Gastrocnemius medialis (tissue), 4 donors: Measurements from ENCODE around the gene TSPAN9. TPM values are rescaled to one million over a fixed set of nuclear protein-coding genes. Genes with fewer than 3 reads are reported as not detected.

Experiments used
- ATAC-seq, 2 donors: fragments of 150-250 bp; one replicate each; pipeline ENCODE4 v1.9.1; 2016
- DNase-seq, 2 donors: peaks; one replicate each; pipeline ENCODE4 v3.0.0-alpha.2; 2019
- H3K27ac ChIP-seq, 4 donors: fragments of 200-600 bp; sonication (generic); 1 replicate in 1 of 4; 2 replicates in 3 of 4; pipeline ENCODE4 v1.5.1; 2016 to 2018; ENCODE audit warnings: mild to moderate bottlenecking in 2 of 4, moderate library complexity in 1 of 4
- H3K27me3 ChIP-seq, 3 donors: fragments of 200-600 bp; sonication (generic) in 2 of 3; 1 replicate in 1 of 3; 2 replicates in 2 of 3; pipeline versions ENCODE4 v1.5.1 to v1.6.0; 2016 to 2019; ENCODE audit warnings: mild to moderate bottlenecking in 1 of 3, moderate library complexity in 1 of 3
- H3K36me3 ChIP-seq, 2 donors: fragments of 200-600 bp; sonication (generic) in 1 of 2; one replicate each; pipeline ENCODE4 v1.5.1; 2017 to 2018
- H3K4me1 ChIP-seq, 2 donors: fragments of 200-600 bp; sonication (generic) in 1 of 2; one replicate each; pipeline ENCODE4 v1.5.1; 2016 to 2017; ENCODE audit warnings: mild to moderate bottlenecking in 2 of 2
- H3K4me3 ChIP-seq, 4 donors: fragments of 200-600 bp; sonication (generic) in 3 of 4; 1 replicate in 1 of 4; 2 replicates in 3 of 4; pipeline ENCODE4 v1.5.1; 2016 to 2019; ENCODE audit warnings: mild to moderate bottlenecking in 2 of 4
- H3K9me3 ChIP-seq, 3 donors: fragments of 200-600 bp; sonication (generic) in 2 of 3; 1 replicate in 1 of 3; 2 replicates in 2 of 3; pipeline ENCODE4 v1.5.1; 2016 to 2019
- POLR2A ChIP-seq, 2 donors: fragments of 450-650 bp; IDR thresholded peaks; one replicate each; pipeline ENCODE4 v1.6.1; 2017; ENCODE audit warnings: antibody characterized with exemption in 2 of 2, mild to moderate bottlenecking in 2 of 2, moderate library complexity in 2 of 2
- in situ Hi-C, 4 donors: fragments of 200-750 bp; cut with MboI; loops; one replicate each; pipeline versions ENCODE4 v1.15.0 to v1.8.0; 2017; ENCODE audit warnings: low sequenced_read_pairs in 4 of 4
- intact Hi-C: fragments of 100-400 bp; cut with DNase I; formaldehyde crosslinking; loops from one replicate; pipeline ENCODE4 v1.15.1; 2023; ENCODE audit warnings: low total_unique reads
- total RNA-seq, 4 donors: library from RNA; depleted of rRNA; stranded (reverse); fragments of >200 nt; gene quantifications; one replicate each; pipeline versions ENCODE4 v1.1.0 to v1.2.3, GENCODE V29; 2016
- TF ChIP-seq, protein P1 (sequence below), 5 experiments: fragments of 450-650 bp in 3 of 5; fragments of 200-600 bp in 2 of 5; sonication (generic) in 2 of 5; IDR thresholded peaks in 4 of 5; conservative IDR thresholded peaks in 1 of 5; 1 replicate in 4 of 5; 2 replicates in 1 of 5; pipeline ENCODE4 v1.5.1; 2016 to 2019; ENCODE audit warnings: antibody characterized with exemption in 5 of 5, mild to moderate bottlenecking in 3 of 5, moderate library complexity in 3 of 5

Gene TSPAN9
- total RNA-seq, 4 donors from 2014 or later = 4.7 to 9.4 (median 7.4) TPM

- ATAC-seq = peak; percentile 46 to 58
- peak; percentile 30 to 69 for DNase-seq
- Histone ChIP-seq H3K9me3 (no peaks in the 10 kb centered on the region), H3K27me3 (no peaks in the 10 kb centered on the region), H3K36me3 (no peaks in the 10 kb centered on the region), H3K4me1 (peaks cover 39% of the 10 kb centered on the region in 2 donors), H3K4me3 (no peak overlapping the region), H3K27ac (peak overlapping the region; percentile 35 to 61 (median 49))
- TF ChIP-seq, protein P1, sequence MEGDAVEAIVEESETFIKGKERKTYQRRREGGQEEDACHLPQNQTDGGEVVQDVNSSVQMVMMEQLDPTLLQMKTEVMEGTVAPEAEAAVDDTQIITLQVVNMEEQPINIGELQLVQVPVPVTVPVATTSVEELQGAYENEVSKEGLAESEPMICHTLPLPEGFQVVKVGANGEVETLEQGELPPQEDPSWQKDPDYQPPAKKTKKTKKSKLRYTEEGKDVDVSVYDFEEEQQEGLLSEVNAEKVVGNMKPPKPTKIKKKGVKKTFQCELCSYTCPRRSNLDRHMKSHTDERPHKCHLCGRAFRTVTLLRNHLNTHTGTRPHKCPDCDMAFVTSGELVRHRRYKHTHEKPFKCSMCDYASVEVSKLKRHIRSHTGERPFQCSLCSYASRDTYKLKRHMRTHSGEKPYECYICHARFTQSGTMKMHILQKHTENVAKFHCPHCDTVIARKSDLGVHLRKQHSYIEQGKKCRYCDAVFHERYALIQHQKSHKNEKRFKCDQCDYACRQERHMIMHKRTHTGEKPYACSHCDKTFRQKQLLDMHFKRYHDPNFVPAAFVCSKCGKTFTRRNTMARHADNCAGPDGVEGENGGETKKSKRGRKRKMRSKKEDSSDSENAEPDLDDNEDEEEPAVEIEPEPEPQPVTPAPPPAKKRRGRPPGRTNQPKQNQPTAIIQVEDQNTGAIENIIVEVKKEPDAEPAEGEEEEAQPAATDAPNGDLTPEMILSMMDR (IDR thresholded peaks at IDR 0.05 in 4 of 5, conservative IDR thresholded peaks at IDR 0.05 in 1 of 5) = no peak
- TF ChIP-seq POLR2A (IDR thresholded peaks at IDR 0.05) = no peak
- in situ Hi-C loops (no loop called here), intact Hi-C loops (loop anchor here (2.0 kb wide), 1 partner anchor 41 kb away; no protein-coding TSS in a partner anchor)
Observed at GRCh38 chr12:3119756-3120601, 42.8 kb downstream of the TSPAN9 start.

DNA sequence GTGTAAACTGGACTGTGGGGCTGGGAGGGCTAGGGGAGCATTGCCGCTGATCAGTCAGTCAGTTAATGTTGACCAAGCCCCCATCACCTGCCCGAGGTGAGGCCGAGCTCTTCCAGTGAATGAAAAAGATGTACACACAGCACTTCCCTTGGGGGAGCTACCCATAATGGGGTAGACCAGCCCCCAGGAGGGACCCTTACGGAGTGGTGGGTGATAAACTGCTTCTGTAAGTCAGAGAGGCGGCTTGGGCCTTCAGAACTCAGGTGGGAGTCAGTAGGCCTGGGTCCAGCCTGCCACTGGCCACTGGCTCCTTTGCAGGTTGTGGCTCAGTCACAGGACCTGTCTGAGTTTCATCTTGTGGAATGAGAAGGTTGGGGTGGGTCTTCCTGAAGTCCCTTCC is 43.5 kb downstream of the TSPAN9 start:
- H3K9me3 ChIP-seq = no peaks in the 10 kb centered on the region
- intact Hi-C loops (loop anchor here (2.0 kb wide), 1 partner anchor 42 kb away; no protein-coding TSS in a partner anchor), in situ Hi-C loops (no loop called here)
- ATAC-seq = no peak
- H3K4me1 ChIP-seq = peaks cover 39% of the 10 kb centered on the region in 2 donors
- no peaks in the 10 kb centered on the region for H3K36me3 ChIP-seq
- H3K4me3 ChIP-seq = no peak overlapping the region
- H3K27ac ChIP-seq = peak overlapping the region; percentile 35 to 61 (median 49)
- no peak for TF ChIP-seq POLR2A (IDR thresholded peaks at IDR 0.05)
- TF ChIP-seq, protein P1 (IDR thresholded peaks at IDR 0.05 in 4 of 5, conservative IDR thresholded peaks at IDR 0.05 in 1 of 5) = no peak
- no peaks in the 10 kb centered on the region for H3K27me3 ChIP-seq
- no peak for DNase-seq

DNA sequence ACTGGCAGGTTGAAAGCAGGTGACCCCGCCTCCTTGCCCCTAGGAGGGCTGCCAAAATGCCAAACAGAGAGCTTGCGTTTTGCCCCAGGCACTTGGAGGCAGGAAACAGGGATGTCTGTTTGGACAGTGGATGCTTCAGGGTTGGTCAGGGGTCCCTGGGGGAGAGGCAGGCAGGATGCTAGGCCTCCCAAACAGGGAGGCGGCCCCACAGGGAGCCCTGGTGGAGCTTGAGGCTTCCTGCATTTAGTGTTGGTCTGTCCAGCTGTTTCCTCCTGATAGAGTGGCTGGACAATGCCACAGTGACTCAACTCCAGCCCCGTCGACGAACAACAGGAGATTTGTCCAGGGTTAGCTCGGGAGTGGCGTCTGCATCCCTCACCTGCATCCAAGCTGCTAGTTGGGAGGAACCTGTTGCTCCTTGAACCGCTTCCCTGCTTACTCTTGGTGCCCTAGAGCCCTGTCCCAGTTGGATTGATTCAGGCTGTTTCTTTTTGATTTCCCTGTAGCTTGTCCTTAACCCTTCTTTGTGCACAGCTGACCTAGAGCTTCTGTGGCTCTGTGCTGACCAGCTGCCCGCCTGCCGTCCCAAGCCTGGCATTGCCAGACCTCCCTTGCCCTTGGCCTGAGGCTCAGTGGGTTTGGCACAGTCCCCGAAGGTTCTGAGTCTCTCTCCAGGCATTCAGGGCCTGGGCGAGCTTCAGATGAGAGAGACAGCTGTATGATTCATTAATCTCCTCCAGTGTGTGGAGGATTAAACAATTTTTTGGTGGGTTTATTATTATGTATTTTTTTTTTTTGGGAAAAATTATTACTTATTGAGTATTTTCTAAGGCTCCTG is 45.9 kb downstream of the TSPAN9 start:
- Histone ChIP-seq H3K27me3 (no peaks in the 10 kb centered on the region), H3K36me3 (no peaks in the 10 kb centered on the region), H3K27ac (peak overlapping the region; percentile 33 to 73 (median 57)), H3K4me1 (peaks cover 34 to 39% of the 10 kb centered on the region in 2 donors), H3K4me3 (no peak overlapping the region), H3K9me3 (no peaks in the 10 kb centered on the region)
- TF ChIP-seq, protein P1 (IDR thresholded peaks at IDR 0.05 in 4 of 5, conservative IDR thresholded peaks at IDR 0.05 in 1 of 5) = peak in 2 of 5 experiments; percentile 12 to 17
- no peak for TF ChIP-seq POLR2A (IDR thresholded peaks at IDR 0.05)
- in situ Hi-C loops = no loop called here
- intact Hi-C loops = no loop called here
- DNase-seq = peak; percentile 68 to 77
- ATAC-seq = peak; percentile 75 to 81

GRCh38 chr12:3123729-3124128 is 46.5 kb downstream of the TSPAN9 start:
- H3K9me3 ChIP-seq = no peaks in the 10 kb centered on the region
- H3K36me3 ChIP-seq = no peaks in the 10 kb centered on the region
- ATAC-seq (no peak), DNase-seq (no peak)
- in situ Hi-C loops = no loop called here
- intact Hi-C loops = no loop called here
- H3K27ac ChIP-seq = peak overlapping the region in 3 of 4 donors; percentile 50 to 73 (median 64)
- H3K4me1 ChIP-seq = peaks cover 34 to 39% of the 10 kb centered on the region in 2 donors
- no peak for TF ChIP-seq POLR2A (IDR thresholded peaks at IDR 0.05)
- TF ChIP-seq, protein P1 (IDR thresholded peaks at IDR 0.05 in 4 of 5, conservative IDR thresholded peaks at IDR 0.05 in 1 of 5) = no peak
- H3K4me3 ChIP-seq = no peak overlapping the region
- no peaks in the 10 kb centered on the region for H3K27me3 ChIP-seq
